A549 (cell line): ENCODE measurements around the gene ZBED4. TPM values are rescaled to one million over a fixed set of nuclear protein-coding genes. Genes with fewer than 3 reads are reported as not detected.

Experiments used
- ATAC-seq, 2 experiments: fragments of 200-7000 bp in 1 of 2; fragments of >200 bp in 1 of 2; cut with Nextera tagmentation in 1 of 2; cut with Tn5 transposase in 1 of 2; 3 replicates each; pipeline versions ENCODE4 v1.8.0 to v1.9.1; 2018 to 2020; ENCODE audit warnings: mild to moderate bottlenecking in 1 of 2, moderate library complexity in 1 of 2
- CTCF ChIA-PET: fragments of 300-600 bp; sonication (Branson Sonifier 250); formaldehyde crosslinking; extraction: SDS; loops from one replicate; lab custom pipeline; 2021; ENCODE audit warnings: antibody characterized with exemption, inconsistent platforms; lab: Yijun Ruan, JAX
- POLR2A ChIA-PET: fragments of 350-600 bp; formaldehyde crosslinking; extraction: SDS; loops from one replicate; lab custom pipeline; 2021; ENCODE audit warnings: antibody characterized with exemption, inconsistent platforms; lab: Yijun Ruan, JAX
- DNase-seq, 2 experiments: peaks; one replicate each; pipeline versions ENCODE4 v3.0.0 to v3.0.0-alpha.2; 2011 to 2016; ENCODE audit warnings: low read depth in 1 of 2, low spot score in 1 of 2
- FAIRE-seq: peaks from 2 replicates; lab custom pipeline; 2011; peaks lifted over from hg19 to GRCh38; lab: Jason Lieb, UNC
- H3K27ac ChIP-seq, 2 experiments: fragments of >200 bp; sonication (Bioruptor Twin); formaldehyde crosslinking; 3 replicates each; pipeline ENCODE4 v1.5.1; 2016 to 2017
- H3K4me1 ChIP-seq: fragments of >200 bp; sonication (Bioruptor Twin); formaldehyde crosslinking; 3 replicates; pipeline ENCODE4 v1.6.1; 2016
- H3K4me2 ChIP-seq: fragments of >200 bp; sonication (Bioruptor Twin); formaldehyde crosslinking; 3 replicates; pipeline ENCODE4 v1.6.1; 2016
- H3K4me3 ChIP-seq: fragments of >200 bp; sonication (Bioruptor Twin); formaldehyde crosslinking; 3 replicates; pipeline ENCODE4 v1.5.1; 2016
- H3K9me3 ChIP-seq: fragments of >200 bp; sonication (Bioruptor Twin); formaldehyde crosslinking; 3 replicates; pipeline ENCODE4 v1.6.1; 2016
- ATOH8 ChIP-seq: fragments of 250-450 bp; sonication (Bioruptor Pico); IDR thresholded peaks from 2 replicates; pipeline ENCODE4 v1.5.0; 2020; ENCODE audit warnings: low read depth, mild to moderate bottlenecking, moderate library complexity
- BCL3 ChIP-seq: fragments of >200 bp; sonication (Bioruptor Twin); formaldehyde crosslinking; IDR thresholded peaks from 3 replicates; pipeline ENCODE4 v1.6.1; 2016
- BHLHE40 ChIP-seq: IDR thresholded peaks from 2 replicates; pipeline ENCODE4 v1.6.1; 2012; ENCODE audit warnings: low read depth, low read length, inconsistent platforms
- CEBPB ChIP-seq, 2 experiments: fragments of >200 bp in 1 of 2; sonication (Bioruptor Twin) in 1 of 2; formaldehyde crosslinking in 1 of 2; IDR thresholded peaks; 2 replicates each; pipeline ENCODE4 v1.6.1; 2012 to 2016
- E2F6 ChIP-seq: IDR thresholded peaks from 2 replicates; pipeline ENCODE4 v1.6.1; 2012; ENCODE audit warnings: low read depth, borderline replicate concordance
- EHF ChIP-seq: fragments of 250-450 bp; sonication (Bioruptor Pico); IDR thresholded peaks from 2 replicates; pipeline ENCODE4 v1.5.0; 2020; ENCODE audit warnings: mild to moderate bottlenecking
- EHMT2 ChIP-seq: fragments of 200-600 bp; sonication (generic); IDR thresholded peaks from 2 replicates; pipeline ENCODE4 v1.6.1; 2016; ENCODE audit warnings: antibody characterized with exemption, low read depth, mild to moderate bottlenecking, moderate library complexity
- ESRRA ChIP-seq: fragments of 150-350 bp; IDR thresholded peaks from 2 replicates; pipeline ENCODE4 v1.6.1; 2014; ENCODE audit warnings: mild to moderate bottlenecking, low read length, borderline replicate concordance
- FOSB ChIP-seq: fragments of 250-450 bp; sonication (Bioruptor Pico); IDR thresholded peaks from 2 replicates; pipeline ENCODE4 v1.5.0; 2020; ENCODE audit warnings: mild to moderate bottlenecking, moderate library complexity
- FOSL2 ChIP-seq, 2 experiments: fragments of 450-650 bp in 1 of 2; fragments of >200 bp in 1 of 2; sonication (Bioruptor Twin) in 1 of 2; formaldehyde crosslinking; IDR thresholded peaks; 2 replicates each; pipeline versions ENCODE4 v1.5.0 to v1.6.1; 2016 to 2020; ENCODE audit warnings: mild to moderate bottlenecking in 1 of 2, moderate library complexity in 1 of 2
- GATA3 ChIP-seq: IDR thresholded peaks from 2 replicates; pipeline ENCODE4 v1.6.1; 2012; ENCODE audit warnings: borderline replicate concordance
- HOXB13 ChIP-seq: fragments of 250-450 bp; sonication (Bioruptor Pico); IDR thresholded peaks from 2 replicates; pipeline ENCODE4 v1.5.0; 2020; ENCODE audit warnings: low read depth, mild to moderate bottlenecking, moderate library complexity
- JUN ChIP-seq, 2 experiments: fragments of >200 bp; sonication (Bioruptor Twin); formaldehyde crosslinking; IDR thresholded peaks; 2 replicates in 1 of 2; 3 replicates in 1 of 2; pipeline ENCODE4 v1.6.1; 2016 to 2017
- JUNB ChIP-seq: fragments of >200 bp; sonication (Bioruptor Twin); formaldehyde crosslinking; IDR thresholded peaks from 2 replicates; pipeline ENCODE4 v1.6.1; 2016
- MAFK ChIP-seq: fragments of 450-650 bp; IDR thresholded peaks from 2 replicates; pipeline ENCODE4 v1.6.1; 2014; ENCODE audit not compliant: partially characterized antibody
- MAX ChIP-seq: IDR thresholded peaks from 2 replicates; pipeline ENCODE4 v1.6.1; 2012
- MYC ChIP-seq: IDR thresholded peaks from 2 replicates; pipeline ENCODE4 v1.6.1; 2012; ENCODE audit warnings: mild to moderate bottlenecking, inconsistent platforms, low read length, improper control_type of control experiment, borderline replicate concordance
- NFE2L2 ChIP-seq: fragments of 150-350 bp; conservative IDR thresholded peaks from 2 replicates; pipeline ENCODE4 v1.6.1; 2014; ENCODE audit warnings: low read length
- POLR2A ChIP-seq: IDR thresholded peaks from 2 replicates; pipeline ENCODE4 v1.6.1; 2012; ENCODE audit warnings: mild to moderate bottlenecking, low read length
- POLR2AphosphoS2 ChIP-seq: conservative IDR thresholded peaks from 2 replicates; pipeline ENCODE4 v1.6.1; 2012; ENCODE audit warnings: low read length, improper control_type of control experiment, inconsistent platforms
- TFCP2L1 ChIP-seq: fragments of 250-450 bp; sonication (Bioruptor Pico); IDR thresholded peaks from 2 replicates; pipeline ENCODE4 v1.5.0; 2021; ENCODE audit warnings: mild to moderate bottlenecking
- USF2 ChIP-seq: fragments of 450-650 bp; IDR thresholded peaks from 2 replicates; pipeline ENCODE4 v1.6.1; 2014; ENCODE audit warnings: antibody characterized with exemption
- ZNF302 ChIP-seq: fragments of 250-450 bp; sonication (Bioruptor Pico); IDR thresholded peaks from 2 replicates; pipeline ENCODE4 v1.9.0; 2021; ENCODE audit warnings: inconsistent platforms, mild to moderate bottlenecking, moderate library complexity
- WGBS: methylation state at CpG from one replicate; pipeline ENCODE4 v1.1.6; 2017; ENCODE audit errors: missing lambda C conversion rate; 5-methylcytosine and 5-hydroxymethylcytosine counted together
- polyA plus RNA-seq, 4 experiments: library from polyadenylated mRNA; depleted of rRNA in 3 of 4; stranded (reverse); fragments of >200 nt; fragmentation: RNase III in 1 of 4; extraction: RNeasy Plus Mini Kit Qiagen cat#74134 plus additional on column Dnase treatment in 1 of 4; gene quantifications; 2 replicates in 3 of 4; 3 replicates in 1 of 4; pipeline ENCODE4 v1.2.3, GENCODE V29; 2011 to 2017

ZBED4 gene
- polyA plus RNA-seq, 2 of the 4 experiments (the other 2 are of a cell fraction): 8.6 to 9.5 TPM

- peak; percentile 8 to 55; a peak in 5 of 6 replicates for ATAC-seq
- CTCF ChIA-PET: interaction anchor here (1.7 kb wide), 1 partner anchor 95 kb away, joined by 5 read pairs; no protein-coding TSS in a partner anchor
- no peak for FAIRE-seq
- POLR2A ChIA-PET: interaction anchor here (1.8 kb wide), 1 partner anchor 10 kb away, joined by 5 read pairs; no protein-coding TSS in a partner anchor
- peak overlapping the region; percentile 61 for H3K4me3 ChIP-seq
- no peaks in the 10 kb centered on the region for H3K9me3 ChIP-seq
- H3K4me2 ChIP-seq: peak overlapping the region; percentile 96
- peak overlapping the region; percentile 93 to 96 for H3K27ac ChIP-seq
- peak in 1 of 2 experiments; percentile 55 for DNase-seq
- TF ChIP-seq NFE2L2 (no peak), ATOH8 (CRISPR knock-in tag) (no peak)
- peaks cover 26% of the 10 kb centered on the region for H3K4me1 ChIP-seq
- WGBS: 10% methylated on average over 2 of the region's 56 CpGs
Measured at GRCh38 chr22:49934891-49935557, 81.4 kb downstream of the ZBED4 start.

- peak in 1 of 2 experiments; percentile 16; a peak in 1 of 6 replicates for ATAC-seq
- DNase-seq: no peak
- ChIA-PET CTCF (interaction anchor here (1.0 to 1.7 kb wide), 2 partner anchors 58 to 95 kb away, joined by 3 to 5 read pairs; no protein-coding TSS in a partner anchor), POLR2A (interaction anchor here (0.8 to 1.8 kb wide), 2 partner anchors 9 to 182 kb away, joined by 3 to 5 read pairs; no protein-coding TSS in a partner anchor)
- no CpG with 5 or more reads among the region's 16 CpGs for WGBS
- peak overlapping the region; percentile 96 for H3K4me2 ChIP-seq
- peak overlapping the region; percentile 61 for H3K4me3 ChIP-seq
- peak overlapping the region; percentile 93 to 96 for H3K27ac ChIP-seq
- no peaks in the 10 kb centered on the region for H3K9me3 ChIP-seq
- TF ChIP-seq E2F6: no peak
- TF ChIP-seq ZNF302 (CRISPR knock-in tag): no peak
- FAIRE-seq: no peak
- peaks cover 26% of the 10 kb centered on the region for H3K4me1 ChIP-seq
Measured at GRCh38 chr22:49935561-49935960, 81.9 kb downstream of the ZBED4 start.

GRCh38 chr22:49936018-49936972, 82.7 kb downstream of the ZBED4 start:
- peak; percentile 72 to 82 for ATAC-seq
- POLR2A ChIA-PET: interaction anchor here (0.6 to 1.8 kb wide), 6 partner anchors 8 to 195 kb away, joined by 3 to 6 read pairs (median 4); no protein-coding TSS in a partner anchor
- TF ChIP-seq ESRRA (peak; percentile 23; the same call in 1 of the 2 replicates), FOSB (CRISPR knock-in tag) (no peak), BHLHE40 (peak; percentile 66), HOXB13 (no peak), EHMT2 (no peak), JUNB (no peak), MAFK (no peak), POLR2A (peak; percentile 22; the same call in 1 of the 2 replicates), BCL3 (0 out of 3 replicates have a peak, but pooled peaks have one; percentile 32), TFCP2L1 (CRISPR knock-in tag) (no peak), MYC (0 out of 2 replicates have a peak, but pooled peaks have one; percentile 21), USF2 (no peak), POLR2AphosphoS2 (no peak), JUN (IDR thresholded peaks at IDR 0.05) (peak in 1 of 2 experiments; percentile 55; a peak in 1 of 5 replicates), GATA3 (no peak), EHF (CRISPR knock-in tag) (no peak), FOSL2 (IDR thresholded peaks at IDR 0.05) (no peak), FOSL2 (CRISPR knock-in tag; IDR thresholded peaks at IDR 0.05) (peak; percentile 81), MAX (no peak), CEBPB (IDR thresholded peaks at IDR 0.05) (no peak)
- CTCF ChIA-PET: interaction anchor here (0.6 to 1.7 kb wide), 5 partner anchors 11 to 204 kb away, joined by 3 to 5 read pairs (median 3); no protein-coding TSS in a partner anchor
- FAIRE-seq: no peak
- peak in 1 of 2 experiments; percentile 86 for DNase-seq
- H3K9me3 ChIP-seq: no peaks in the 10 kb centered on the region
- peaks cover 23% of the 10 kb centered on the region for H3K4me1 ChIP-seq
- peak overlapping the region; percentile 82 to 96 for H3K27ac ChIP-seq
- H3K4me2 ChIP-seq: peak overlapping the region; percentile 96
- 28% methylated on average over 7 of the region's 52 CpGs for WGBS
- H3K4me3 ChIP-seq: peak overlapping the region; percentile 61
